HEK293 (cell line): ENCODE results near the gene PCDHB6.
A peak's percentile ranks its signal among the peaks of the same experiment; 100 is the strongest.
"Not testable (repeated sequence)": the region's sequence is repeated elsewhere in the genome, so short reads cannot be mapped to it uniquely, and the experiment has no call there.

ENCODE experiments used
- CTCF ChIA-PET: fragments of 350-600 bp; formaldehyde crosslinking; extraction: SDS; loops from one replicate; lab custom pipeline; 2021; ENCODE audit warnings: antibody characterized with exemption; lab: Yijun Ruan, JAX
- POLR2A ChIA-PET: fragments of 300-600 bp; formaldehyde crosslinking; extraction: SDS; loops from one replicate; lab custom pipeline; 2020; ENCODE audit warnings: antibody characterized with exemption, inconsistent platforms; lab: Yijun Ruan, JAX
- H3K27ac ChIP-seq: fragments of 200-500 bp; sonication (Bioruptor generic); 2 replicates; pipeline ENCODE4 v1.5.1; 2014; ENCODE audit warnings: low read depth, low read length, control low read depth, inconsistent platforms; ENCODE audit errors: extremely low read depth
- H3K36me3 ChIP-seq, 2 experiments: fragments of 200-500 bp in 1 of 2; sonication (Bioruptor generic) in 1 of 2; 1 replicate in 1 of 2; 2 replicates in 1 of 2; pipeline ENCODE4 v1.5.1; 2014 to 2017; ENCODE audit warnings: inconsistent platforms in 2 of 2, low read length in 2 of 2; ENCODE audit not compliant: control insufficient read depth in 2 of 2, insufficient read depth in 1 of 2
- H3K4me1 ChIP-seq: fragments of 200-500 bp; sonication (Bioruptor generic); 2 replicates; pipeline ENCODE4 v1.5.1; 2014; ENCODE audit warnings: mild to moderate bottlenecking, low read length, inconsistent platforms; ENCODE audit not compliant: control insufficient read depth, insufficient read depth
- H3K4me3 ChIP-seq: 2 replicates; pipeline ENCODE4 v1.5.1; 2011; ENCODE audit warnings: low read depth, mild to moderate bottlenecking, control low read depth, low read length, moderate library complexity
- H3K9me3 ChIP-seq: fragments of 200-500 bp; sonication (Bioruptor generic); 2 replicates; pipeline ENCODE4 v1.5.1; 2014; ENCODE audit warnings: low read depth, low read length, inconsistent platforms; ENCODE audit not compliant: control insufficient read depth, insufficient read depth
- BCL11B ChIP-seq: fragments of 450-650 bp; formaldehyde crosslinking; IDR thresholded peaks from 2 replicates; pipeline ENCODE4 v1.5.1; 2016; ENCODE audit warnings: low read depth, missing biosample characterization, missing genetic modification characterization
- EGR2 ChIP-seq: fragments of 450-650 bp; formaldehyde crosslinking; IDR thresholded peaks from 2 replicates; pipeline ENCODE4 v1.5.1; 2016; ENCODE audit warnings: low read depth, missing biosample characterization, missing genetic modification characterization
- HOXA7 ChIP-seq: sonication (generic); formaldehyde crosslinking; IDR thresholded peaks from 2 replicates; pipeline ENCODE4 v1.8.1; 2022; ENCODE audit warnings: missing genetic modification reagents, borderline replicate concordance
- SP2 ChIP-seq: fragments of 450-650 bp; formaldehyde crosslinking; IDR thresholded peaks from 2 replicates; pipeline ENCODE4 v1.5.1; 2016; ENCODE audit warnings: missing biosample characterization, missing genetic modification characterization
- ZFHX2 ChIP-seq: fragments of 450-650 bp; formaldehyde crosslinking; conservative IDR thresholded peaks from 2 replicates; pipeline ENCODE4 v1.5.1; 2016; ENCODE audit warnings: missing biosample characterization, missing genetic modification characterization
- ZNF112 ChIP-seq: fragments of 450-650 bp; formaldehyde crosslinking; IDR thresholded peaks from 2 replicates; pipeline ENCODE4 v1.5.0; 2017; ENCODE audit warnings: missing biosample characterization, missing genetic modification characterization
- ZNF174 ChIP-seq: fragments of 450-650 bp; formaldehyde crosslinking; IDR thresholded peaks from 2 replicates; pipeline ENCODE4 v1.5.0; 2017; ENCODE audit warnings: missing biosample characterization, mild to moderate bottlenecking, missing genetic modification characterization
- ZNF350 ChIP-seq: fragments of 450-650 bp; formaldehyde crosslinking; IDR thresholded peaks from 2 replicates; pipeline ENCODE4 v1.5.0; 2017; ENCODE audit warnings: missing biosample characterization, mild to moderate bottlenecking, missing genetic modification characterization
- ZNF37A ChIP-seq: fragments of 450-650 bp; IDR thresholded peaks from 2 replicates; pipeline ENCODE4 v1.5.1; 2018; ENCODE audit warnings: missing biosample characterization, missing genetic modification characterization
- ZNF558 ChIP-seq: fragments of 450-650 bp; formaldehyde crosslinking; IDR thresholded peaks from 2 replicates; pipeline ENCODE4 v1.5.1; 2016; ENCODE audit warnings: missing biosample characterization, missing genetic modification characterization
- ZNF626 ChIP-seq: fragments of 450-650 bp; sonication (Bioruptor Pico); formaldehyde crosslinking; IDR thresholded peaks from 2 replicates; pipeline ENCODE4 v1.5.1; 2018; ENCODE audit warnings: missing biosample characterization, missing genetic modification characterization, inconsistent platforms
- ZNF654 ChIP-seq: fragments of 450-650 bp; formaldehyde crosslinking; IDR thresholded peaks from 2 replicates; pipeline ENCODE4 v1.5.1; 2016; ENCODE audit warnings: low read depth, missing biosample characterization, missing genetic modification characterization
- ZNF660 ChIP-seq: fragments of 450-650 bp; IDR thresholded peaks from 2 replicates; pipeline ENCODE4 v1.5.1; 2018; ENCODE audit warnings: missing biosample characterization, mild to moderate bottlenecking, missing genetic modification characterization
- ZNF664 ChIP-seq: fragments of 450-650 bp; formaldehyde crosslinking; IDR thresholded peaks from 2 replicates; pipeline ENCODE4 v1.5.1; 2016; ENCODE audit warnings: missing biosample characterization, missing genetic modification characterization
- TF ChIP-seq, protein P1 (sequence below): fragments of 450-650 bp; formaldehyde crosslinking; IDR thresholded peaks from 2 replicates; pipeline ENCODE4 v1.5.1; 2016; ENCODE audit warnings: missing biosample characterization, missing genetic modification characterization
- TF ChIP-seq, protein P2 (sequence below): fragments of 450-650 bp; formaldehyde crosslinking; IDR thresholded peaks from 2 replicates; pipeline ENCODE4 v1.5.1; 2016; ENCODE audit warnings: missing biosample characterization, missing genetic modification characterization
- TF ChIP-seq, protein P3 (sequence below): fragments of 450-650 bp; formaldehyde crosslinking; IDR thresholded peaks from 2 replicates; pipeline ENCODE4 v1.5.1; 2016; ENCODE audit warnings: missing biosample characterization, missing genetic modification characterization
- TF ChIP-seq, protein P4 (sequence below): fragments of 450-650 bp; formaldehyde crosslinking; IDR thresholded peaks from 2 replicates; pipeline ENCODE4 v1.5.1; 2016; ENCODE audit warnings: missing biosample characterization, missing genetic modification characterization
- TF ChIP-seq, protein P5 (sequence below): fragments of 450-650 bp; formaldehyde crosslinking; IDR thresholded peaks from 2 replicates; pipeline ENCODE4 v1.5.1; 2016; ENCODE audit warnings: missing biosample characterization, missing genetic modification characterization
- TF ChIP-seq, protein P6 (sequence below): fragments of 450-650 bp; formaldehyde crosslinking; IDR thresholded peaks from 2 replicates; pipeline ENCODE4 v1.5.1; 2016; ENCODE audit warnings: missing biosample characterization, missing genetic modification characterization

Gene PCDHB6

DNA sequence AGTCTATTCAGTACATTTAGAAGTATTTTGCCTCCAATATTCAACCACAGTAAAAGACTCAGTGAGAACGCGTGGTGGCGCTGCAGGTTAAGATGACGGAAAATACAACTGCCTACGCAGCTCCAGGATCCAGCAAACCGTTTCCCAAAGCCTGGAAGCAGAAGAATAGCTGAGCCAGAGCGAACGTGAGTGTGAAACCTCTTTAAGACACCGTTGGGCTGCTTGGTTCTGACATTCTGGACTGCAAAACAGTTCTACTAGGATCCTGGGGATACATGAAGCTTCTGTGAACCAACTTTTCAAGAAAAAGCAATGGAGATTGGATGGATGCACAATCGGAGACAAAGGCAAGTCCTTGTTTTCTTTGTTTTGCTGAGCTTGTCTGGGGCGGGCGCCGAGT lies 32.4 kb downstream of the PCDHB6 start, which contains the start of gene PCDHB16 (continued):
- TF ChIP-seq, protein P1, sequence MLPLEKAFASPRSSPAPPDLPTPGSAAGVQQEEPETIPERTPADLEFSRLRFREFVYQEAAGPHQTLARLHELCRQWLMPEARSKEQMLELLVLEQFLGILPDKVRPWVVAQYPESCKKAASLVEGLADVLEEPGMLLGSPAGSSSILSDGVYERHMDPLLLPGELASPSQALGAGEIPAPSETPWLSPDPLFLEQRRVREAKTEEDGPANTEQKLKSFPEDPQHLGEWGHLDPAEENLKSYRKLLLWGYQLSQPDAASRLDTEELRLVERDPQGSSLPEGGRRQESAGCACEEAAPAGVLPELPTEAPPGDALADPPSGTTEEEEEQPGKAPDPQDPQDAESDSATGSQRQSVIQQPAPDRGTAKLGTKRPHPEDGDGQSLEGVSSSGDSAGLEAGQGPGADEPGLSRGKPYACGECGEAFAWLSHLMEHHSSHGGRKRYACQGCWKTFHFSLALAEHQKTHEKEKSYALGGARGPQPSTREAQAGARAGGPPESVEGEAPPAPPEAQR, result no peak
- TF ChIP-seq ZFHX2 (tag by site-specific recombination), result peak; percentile 29; the same call in 1 of the 2 replicates
- no peak for TF ChIP-seq ZNF37A (tag by site-specific recombination)
- TF ChIP-seq ZNF558 (tag by site-specific recombination), result no peak
- TF ChIP-seq, protein P2, sequence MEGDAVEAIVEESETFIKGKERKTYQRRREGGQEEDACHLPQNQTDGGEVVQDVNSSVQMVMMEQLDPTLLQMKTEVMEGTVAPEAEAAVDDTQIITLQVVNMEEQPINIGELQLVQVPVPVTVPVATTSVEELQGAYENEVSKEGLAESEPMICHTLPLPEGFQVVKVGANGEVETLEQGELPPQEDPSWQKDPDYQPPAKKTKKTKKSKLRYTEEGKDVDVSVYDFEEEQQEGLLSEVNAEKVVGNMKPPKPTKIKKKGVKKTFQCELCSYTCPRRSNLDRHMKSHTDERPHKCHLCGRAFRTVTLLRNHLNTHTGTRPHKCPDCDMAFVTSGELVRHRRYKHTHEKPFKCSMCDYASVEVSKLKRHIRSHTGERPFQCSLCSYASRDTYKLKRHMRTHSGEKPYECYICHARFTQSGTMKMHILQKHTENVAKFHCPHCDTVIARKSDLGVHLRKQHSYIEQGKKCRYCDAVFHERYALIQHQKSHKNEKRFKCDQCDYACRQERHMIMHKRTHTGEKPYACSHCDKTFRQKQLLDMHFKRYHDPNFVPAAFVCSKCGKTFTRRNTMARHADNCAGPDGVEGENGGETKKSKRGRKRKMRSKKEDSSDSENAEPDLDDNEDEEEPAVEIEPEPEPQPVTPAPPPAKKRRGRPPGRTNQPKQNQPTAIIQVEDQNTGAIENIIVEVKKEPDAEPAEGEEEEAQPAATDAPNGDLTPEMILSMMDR (tag by site-specific recombination), result no peak
- 0 out of 2 replicates have a peak, but pooled peaks have one; percentile 41 for TF ChIP-seq ZNF660
- TF ChIP-seq EGR2, result no peak
- no peak for TF ChIP-seq SP2 (tag by site-specific recombination)
- no peak for TF ChIP-seq ZNF112 (tag by site-specific recombination)
- TF ChIP-seq, protein P3, sequence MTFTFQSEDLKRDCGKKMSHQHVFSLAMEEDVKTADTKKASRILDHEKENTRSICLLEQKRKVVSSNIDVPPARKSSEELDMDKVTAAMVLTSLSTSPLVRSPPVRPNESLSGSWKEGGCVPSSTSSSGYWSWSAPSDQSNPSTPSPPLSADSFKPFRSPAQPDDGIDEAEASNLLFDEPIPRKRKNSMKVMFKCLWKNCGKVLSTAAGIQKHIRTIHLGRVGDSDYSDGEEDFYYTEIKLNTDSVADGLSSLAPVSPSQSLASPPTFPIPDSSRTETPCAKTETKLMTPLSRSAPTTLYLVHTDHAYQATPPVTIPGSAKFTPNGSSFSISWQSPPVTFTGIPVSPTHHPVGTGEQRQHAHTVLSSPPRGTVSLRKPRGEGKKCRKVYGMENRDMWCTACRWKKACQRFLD (tag by site-specific recombination), result no peak
- TF ChIP-seq ZNF654 (tag by site-specific recombination), result peak; percentile 33
- TF ChIP-seq BCL11B (tag by site-specific recombination), result no peak
- TF ChIP-seq ZNF664 (tag by site-specific recombination), result no peak

DNA sequence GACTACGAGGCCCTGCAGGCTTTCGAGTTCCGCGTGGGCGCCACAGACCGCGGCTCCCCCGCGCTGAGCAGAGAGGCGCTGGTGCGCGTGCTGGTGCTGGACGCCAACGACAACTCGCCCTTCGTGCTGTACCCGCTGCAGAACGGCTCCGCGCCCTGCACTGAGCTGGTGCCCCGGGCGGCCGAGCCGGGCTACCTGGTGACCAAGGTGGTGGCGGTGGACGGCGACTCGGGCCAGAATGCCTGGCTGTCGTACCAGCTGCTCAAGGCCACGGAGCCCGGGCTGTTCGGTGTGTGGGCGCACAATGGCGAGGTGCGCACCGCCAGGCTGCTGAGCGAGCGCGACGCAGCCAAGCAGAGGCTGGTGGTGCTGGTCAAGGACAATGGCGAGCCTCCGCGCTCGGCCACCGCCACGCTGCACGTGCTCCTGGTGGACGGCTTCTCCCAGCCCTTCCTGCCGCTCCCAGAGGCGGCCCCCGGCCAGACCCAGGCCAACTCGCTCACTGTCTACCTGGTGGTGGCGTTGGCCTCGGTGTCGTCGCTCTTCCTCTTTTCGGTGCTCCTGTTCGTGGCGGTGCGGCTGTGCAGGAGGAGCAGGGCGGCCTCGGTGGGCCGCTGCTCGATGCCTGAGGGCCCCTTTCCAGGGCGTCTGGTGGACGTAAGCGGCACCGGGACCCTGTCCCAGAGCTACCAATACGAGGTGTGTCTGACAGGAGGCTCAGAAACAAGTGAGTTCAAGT lies 34.4 kb downstream of the PCDHB6 start:
- H3K4me3 ChIP-seq, POLR2A ChIA-PET, H3K4me1 ChIP-seq, H3K27ac ChIP-seq, H3K9me3 ChIP-seq, H3K36me3 ChIP-seq: not testable (repeated sequence)
- CTCF ChIA-PET, result interaction anchor here (1.8 kb wide), 1 partner anchor 34 kb away, joined by 6 read pairs; the partner anchor contains the start of gene PCDHB6

DNA sequence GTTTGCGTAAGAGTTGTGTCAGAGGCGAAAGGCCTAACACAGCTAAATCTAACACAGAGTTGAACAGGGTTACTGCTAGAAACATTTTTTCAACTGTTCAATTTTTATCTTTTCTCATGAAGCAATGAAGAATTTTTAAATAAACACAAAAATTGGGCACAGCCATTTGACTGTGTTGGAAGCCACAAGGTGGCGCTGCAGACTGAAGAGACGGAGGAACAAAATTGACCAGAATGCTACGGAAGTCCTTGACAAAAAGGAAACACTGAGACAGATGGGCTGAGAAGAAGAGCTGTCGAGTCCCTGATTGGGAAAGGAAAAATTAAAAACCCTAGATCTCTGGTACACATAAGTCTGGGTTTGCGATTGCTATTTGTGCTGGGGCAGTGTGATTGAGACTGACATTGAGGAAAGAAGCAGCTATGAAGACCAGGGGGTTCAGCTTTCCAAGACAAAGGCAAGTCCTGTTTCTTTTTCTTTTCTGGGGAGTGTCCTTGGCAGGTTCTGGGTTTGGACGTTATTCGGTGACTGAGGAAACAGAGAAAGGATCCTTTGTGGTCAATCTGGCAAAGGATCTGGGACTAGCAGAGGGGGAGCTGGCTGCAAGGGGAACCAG lies 37.1 kb downstream of the PCDHB6 start, which contains the start of gene PCDHB9:
PCDHB9 (plus strand) TSS at position 265 of the 616 bp plus-strand sequence; CDS start at position 423, 158 bp downstream.
- Histone ChIP-seq H3K4me1 (no peaks in the 10 kb centered on the region), H3K9me3 (no peaks in the 10 kb centered on the region), H3K36me3 (no peaks in the 10 kb centered on the region), H3K27ac (no peak within 1 kb of the TSS), H3K4me3 (no peak within 1 kb of the TSS)
- TF ChIP-seq ZNF174 (tag by site-specific recombination) (no peak), ZNF654 (tag by site-specific recombination) (peak; percentile 34; the same call in 1 of the 2 replicates), ZNF626 (tag by site-specific recombination) (no peak), ZNF350 (no peak), HOXA7 (CRISPR knock-in tag) (no peak)
- TF ChIP-seq, protein P4, sequence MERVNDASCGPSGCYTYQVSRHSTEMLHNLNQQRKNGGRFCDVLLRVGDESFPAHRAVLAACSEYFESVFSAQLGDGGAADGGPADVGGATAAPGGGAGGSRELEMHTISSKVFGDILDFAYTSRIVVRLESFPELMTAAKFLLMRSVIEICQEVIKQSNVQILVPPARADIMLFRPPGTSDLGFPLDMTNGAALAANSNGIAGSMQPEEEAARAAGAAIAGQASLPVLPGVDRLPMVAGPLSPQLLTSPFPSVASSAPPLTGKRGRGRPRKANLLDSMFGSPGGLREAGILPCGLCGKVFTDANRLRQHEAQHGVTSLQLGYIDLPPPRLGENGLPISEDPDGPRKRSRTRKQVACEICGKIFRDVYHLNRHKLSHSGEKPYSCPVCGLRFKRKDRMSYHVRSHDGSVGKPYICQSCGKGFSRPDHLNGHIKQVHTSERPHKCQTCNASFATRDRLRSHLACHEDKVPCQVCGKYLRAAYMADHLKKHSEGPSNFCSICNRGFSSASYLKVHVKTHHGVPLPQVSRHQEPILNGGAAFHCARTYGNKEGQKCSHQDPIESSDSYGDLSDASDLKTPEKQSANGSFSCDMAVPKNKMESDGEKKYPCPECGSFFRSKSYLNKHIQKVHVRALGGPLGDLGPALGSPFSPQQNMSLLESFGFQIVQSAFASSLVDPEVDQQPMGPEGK, result no peak
- TF ChIP-seq, protein P5, sequence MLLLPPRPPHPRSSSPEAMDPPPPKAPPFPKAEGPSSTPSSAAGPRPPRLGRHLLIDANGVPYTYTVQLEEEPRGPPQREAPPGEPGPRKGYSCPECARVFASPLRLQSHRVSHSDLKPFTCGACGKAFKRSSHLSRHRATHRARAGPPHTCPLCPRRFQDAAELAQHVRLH (tag by site-specific recombination), result no peak
- TF ChIP-seq, protein P6, sequence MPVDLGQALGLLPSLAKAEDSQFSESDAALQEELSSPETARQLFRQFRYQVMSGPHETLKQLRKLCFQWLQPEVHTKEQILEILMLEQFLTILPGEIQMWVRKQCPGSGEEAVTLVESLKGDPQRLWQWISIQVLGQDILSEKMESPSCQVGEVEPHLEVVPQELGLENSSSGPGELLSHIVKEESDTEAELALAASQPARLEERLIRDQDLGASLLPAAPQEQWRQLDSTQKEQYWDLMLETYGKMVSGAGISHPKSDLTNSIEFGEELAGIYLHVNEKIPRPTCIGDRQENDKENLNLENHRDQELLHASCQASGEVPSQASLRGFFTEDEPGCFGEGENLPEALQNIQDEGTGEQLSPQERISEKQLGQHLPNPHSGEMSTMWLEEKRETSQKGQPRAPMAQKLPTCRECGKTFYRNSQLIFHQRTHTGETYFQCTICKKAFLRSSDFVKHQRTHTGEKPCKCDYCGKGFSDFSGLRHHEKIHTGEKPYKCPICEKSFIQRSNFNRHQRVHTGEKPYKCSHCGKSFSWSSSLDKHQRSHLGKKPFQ (tag by site-specific recombination), result no peak
- ChIA-PET POLR2A (no interaction called here), CTCF (interaction anchor here (0.5 to 2.4 kb wide), 21 partner anchors 9 to 377 kb away, joined by 3 to 12 read pairs (median 4); partner anchors contain the start of genes PCDHB11, PCDHB15, PCDHB2 and PCDHB8)

DNA sequence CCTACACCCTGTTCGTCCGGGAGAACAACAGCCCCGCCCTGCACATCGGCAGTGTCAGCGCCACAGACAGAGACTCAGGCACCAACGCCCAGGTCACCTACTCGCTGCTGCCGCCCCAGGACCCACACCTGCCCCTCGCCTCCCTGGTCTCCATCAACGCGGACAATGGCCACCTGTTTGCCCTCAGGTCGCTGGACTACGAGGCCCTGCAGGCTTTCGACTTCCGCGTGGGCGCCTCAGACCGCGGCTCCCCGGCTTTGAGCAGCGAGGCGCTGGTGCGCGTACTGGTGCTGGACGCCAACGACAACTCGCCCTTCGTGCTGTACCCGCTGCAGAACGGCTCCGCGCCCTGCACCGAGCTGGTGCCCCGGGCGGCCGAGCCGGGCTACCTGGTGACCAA lies 38.8 kb downstream of the PCDHB6 start:
- H3K4me3 ChIP-seq, H3K9me3 ChIP-seq, H3K4me1 ChIP-seq, CTCF ChIA-PET, POLR2A ChIA-PET, H3K36me3 ChIP-seq, H3K27ac ChIP-seq: not testable (repeated sequence)
